ENCODE data around the gene ADAMTSL2.

ADAMTSL2 gene

DNA sequence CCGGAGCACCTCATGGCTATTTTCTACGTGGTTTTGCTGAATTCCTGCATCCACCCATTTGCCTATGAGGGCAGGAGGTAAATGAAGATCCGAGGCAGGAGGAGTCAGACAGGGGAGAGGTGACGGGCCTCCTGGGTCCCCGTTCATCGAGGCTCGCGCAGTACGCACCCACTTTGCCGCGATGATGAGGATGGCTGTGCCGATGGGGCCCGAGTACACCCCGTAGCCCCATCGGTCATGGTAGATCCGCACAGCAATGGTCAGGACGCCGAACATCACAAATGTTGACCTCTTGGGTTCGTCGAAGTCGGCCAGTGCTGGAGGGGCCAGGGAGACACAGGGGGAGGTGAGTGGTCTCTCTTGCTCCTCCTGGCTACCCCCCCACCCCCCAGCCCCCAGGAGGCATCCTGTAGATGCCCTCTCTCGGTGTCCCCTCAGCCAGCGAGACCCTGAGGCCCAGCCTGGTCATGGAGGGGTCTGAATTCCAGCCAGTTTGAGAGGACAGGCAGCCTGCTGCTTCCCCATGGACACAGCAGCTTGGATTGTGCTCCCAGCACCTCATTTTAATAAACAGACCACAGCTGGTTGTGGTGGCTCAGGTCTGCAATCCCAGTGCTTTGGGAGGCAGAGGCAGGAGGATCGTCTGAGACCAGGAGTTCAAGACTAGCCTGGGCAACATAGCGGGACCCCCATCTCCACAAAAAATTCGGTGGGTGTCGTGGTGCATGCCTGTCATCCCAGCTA lies 15.6 kb upstream of the ADAMTSL2 start:
- Histone ChIP-seq H3K36me3 (no peaks in the 10 kb centered on the region), H3K4me1 (ENCODE audit: control insufficient read depth in 1 of 2, insufficient read depth in 1 of 2, low read depth in 1 of 2, low read length in 1 of 2) (no peaks in the 10 kb centered on the region), H3K4me3 (ENCODE audit: low read depth in 1 of 2, low read length in 1 of 2) (no peak overlapping the region), H3K27ac (no peak overlapping the region), H3K27me3 (no peaks in the 10 kb centered on the region), H3K9me3 (no peaks in the 10 kb centered on the region)
- TF ChIP-seq, protein P1, sequence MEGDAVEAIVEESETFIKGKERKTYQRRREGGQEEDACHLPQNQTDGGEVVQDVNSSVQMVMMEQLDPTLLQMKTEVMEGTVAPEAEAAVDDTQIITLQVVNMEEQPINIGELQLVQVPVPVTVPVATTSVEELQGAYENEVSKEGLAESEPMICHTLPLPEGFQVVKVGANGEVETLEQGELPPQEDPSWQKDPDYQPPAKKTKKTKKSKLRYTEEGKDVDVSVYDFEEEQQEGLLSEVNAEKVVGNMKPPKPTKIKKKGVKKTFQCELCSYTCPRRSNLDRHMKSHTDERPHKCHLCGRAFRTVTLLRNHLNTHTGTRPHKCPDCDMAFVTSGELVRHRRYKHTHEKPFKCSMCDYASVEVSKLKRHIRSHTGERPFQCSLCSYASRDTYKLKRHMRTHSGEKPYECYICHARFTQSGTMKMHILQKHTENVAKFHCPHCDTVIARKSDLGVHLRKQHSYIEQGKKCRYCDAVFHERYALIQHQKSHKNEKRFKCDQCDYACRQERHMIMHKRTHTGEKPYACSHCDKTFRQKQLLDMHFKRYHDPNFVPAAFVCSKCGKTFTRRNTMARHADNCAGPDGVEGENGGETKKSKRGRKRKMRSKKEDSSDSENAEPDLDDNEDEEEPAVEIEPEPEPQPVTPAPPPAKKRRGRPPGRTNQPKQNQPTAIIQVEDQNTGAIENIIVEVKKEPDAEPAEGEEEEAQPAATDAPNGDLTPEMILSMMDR (IDR thresholded peaks at IDR 0.05) = no peak

DNA sequence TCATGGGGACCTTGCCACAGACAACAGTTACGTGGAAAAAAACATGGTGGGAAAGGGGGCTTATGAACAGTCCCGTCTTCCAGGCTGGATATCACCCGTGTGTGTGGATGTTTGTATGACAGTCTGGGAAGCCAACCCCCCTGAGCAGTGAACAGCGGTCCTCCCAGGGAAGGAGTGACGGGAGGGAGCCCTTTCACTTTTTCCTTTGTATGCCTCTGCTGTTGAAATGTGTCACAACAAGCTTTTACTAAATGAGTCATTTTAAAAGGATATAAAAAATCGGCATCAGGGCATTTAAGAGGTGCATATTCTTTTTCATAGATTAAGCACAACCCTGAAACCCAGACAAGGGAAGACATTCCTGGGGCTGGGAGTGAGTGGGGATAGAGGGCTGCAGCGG lies 14.8 kb upstream of the ADAMTSL2 start:
- Histone ChIP-seq H3K9me3 (no peaks in the 10 kb centered on the region), H3K27me3 (no peaks in the 10 kb centered on the region), H3K36me3 (no peaks in the 10 kb centered on the region), H3K27ac (no peak overlapping the region), H3K4me1 (ENCODE audit: control insufficient read depth in 1 of 2, insufficient read depth in 1 of 2, low read depth in 1 of 2, low read length in 1 of 2) (no peaks in the 10 kb centered on the region), H3K4me3 (ENCODE audit: low read depth in 1 of 2, low read length in 1 of 2) (no peak overlapping the region)
- TF ChIP-seq, protein P1 (IDR thresholded peaks at IDR 0.05) = no peak

DNA sequence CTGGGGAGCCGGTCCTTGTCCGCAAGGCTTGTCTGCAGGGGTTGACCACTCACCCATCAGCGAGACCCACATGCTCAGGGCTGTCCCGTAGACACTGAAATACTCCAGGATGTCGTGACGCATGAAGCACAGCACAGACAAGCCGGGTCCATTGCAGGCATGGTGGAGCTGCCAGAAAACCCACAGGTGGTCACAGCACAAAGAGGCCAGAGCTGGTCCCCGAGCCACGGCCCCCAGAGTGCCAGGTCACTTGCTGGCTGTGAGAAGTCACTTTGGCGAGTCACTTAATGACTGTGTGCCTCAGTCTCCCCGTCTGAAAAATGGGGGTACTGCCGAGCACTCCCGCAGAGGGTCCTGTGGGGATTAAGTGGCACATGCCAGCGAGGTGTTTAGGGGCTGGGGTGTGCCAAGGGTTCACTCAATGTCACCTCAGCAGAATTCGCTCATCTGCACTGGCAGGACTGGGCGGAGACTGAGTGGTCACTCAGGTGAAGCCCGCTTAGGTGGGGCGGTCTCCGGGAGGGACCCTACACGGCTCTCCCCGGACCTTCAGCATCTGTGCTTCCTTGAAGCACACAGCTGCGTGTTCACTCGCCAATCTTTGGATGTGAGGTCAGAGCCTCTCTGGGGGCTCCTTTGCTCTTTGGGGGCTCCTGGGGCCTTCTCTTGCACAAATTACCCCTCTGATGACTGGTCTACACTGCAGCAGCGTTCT lies 14.2 kb upstream of the ADAMTSL2 start:
- Histone ChIP-seq H3K4me3 (ENCODE audit: low read depth in 1 of 2, low read length in 1 of 2) (no peak overlapping the region), H3K4me1 (ENCODE audit: control insufficient read depth in 1 of 2, insufficient read depth in 1 of 2, low read depth in 1 of 2, low read length in 1 of 2) (no peaks in the 10 kb centered on the region), H3K9me3 (no peaks in the 10 kb centered on the region), H3K36me3 (no peaks in the 10 kb centered on the region), H3K27ac (no peak overlapping the region), H3K27me3 (no peaks in the 10 kb centered on the region)
- TF ChIP-seq, protein P1 (IDR thresholded peaks at IDR 0.05) = no peak

DNA sequence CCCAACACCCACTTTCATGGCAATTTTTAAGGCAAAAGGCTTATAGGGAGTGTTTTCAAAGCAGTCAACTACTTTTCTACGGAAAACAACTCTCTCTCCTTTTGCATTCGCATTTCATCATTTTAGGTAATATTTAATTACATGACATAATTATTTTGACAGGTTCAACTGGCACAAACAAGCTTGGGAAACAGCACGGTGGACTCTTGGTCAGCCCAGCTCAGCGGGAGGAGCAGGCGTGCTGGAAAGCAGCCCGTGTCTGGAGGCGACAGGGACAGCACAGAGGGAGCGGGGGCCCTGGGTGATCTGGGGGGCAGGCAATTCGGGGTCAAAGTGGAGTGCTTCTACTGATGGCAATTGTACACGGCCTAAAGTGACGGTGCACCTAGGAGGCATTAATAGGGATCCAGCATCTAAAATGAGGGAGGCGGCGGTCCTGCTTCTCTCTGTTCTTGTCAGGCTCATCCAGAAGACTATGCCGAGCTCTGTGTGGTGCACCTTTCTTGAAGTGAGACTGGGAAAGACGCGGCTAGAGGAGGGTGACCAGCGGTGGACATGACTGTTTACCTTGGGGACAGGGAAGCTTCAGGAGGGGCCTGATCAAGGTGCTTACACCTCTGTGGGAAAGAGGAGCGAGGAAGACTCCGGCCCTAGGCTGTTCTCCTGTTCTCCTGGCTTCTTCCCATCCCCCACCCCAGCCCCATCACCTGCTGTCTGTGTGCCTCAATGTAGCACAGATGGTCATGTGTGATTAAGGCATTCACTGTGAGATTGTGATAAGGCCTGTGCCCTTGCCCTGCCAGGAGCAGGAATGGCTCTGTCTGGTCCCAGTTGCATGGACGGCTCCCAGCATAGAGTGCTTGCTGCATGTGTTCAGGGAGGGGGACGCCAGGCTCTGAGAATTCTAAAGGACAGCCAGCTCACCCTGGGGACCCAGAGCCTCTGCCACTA lies 13.1 kb upstream of the ADAMTSL2 start:
- Histone ChIP-seq H3K27me3 (peaks cover 5% of the 10 kb centered on the region), H3K4me3 (ENCODE audit: low read depth in 1 of 2, low read length in 1 of 2) (no peak overlapping the region), H3K27ac (no peak overlapping the region), H3K9me3 (no peaks in the 10 kb centered on the region), H3K36me3 (no peaks in the 10 kb centered on the region), H3K4me1 (ENCODE audit: control insufficient read depth in 1 of 2, insufficient read depth in 1 of 2, low read depth in 1 of 2, low read length in 1 of 2) (no peaks in the 10 kb centered on the region)
- TF ChIP-seq, protein P1 (IDR thresholded peaks at IDR 0.05) = no peak

- Histone ChIP-seq H3K9me3 (no peaks in the 10 kb centered on the region), H3K27ac (no peak overlapping the region), H3K36me3 (no peaks in the 10 kb centered on the region), H3K27me3 (peaks cover 14% of the 10 kb centered on the region), H3K4me3 (ENCODE audit: low read depth in 1 of 2, low read length in 1 of 2) (no peak overlapping the region), H3K4me1 (ENCODE audit: control insufficient read depth in 1 of 2, insufficient read depth in 1 of 2, low read depth in 1 of 2, low read length in 1 of 2) (no peaks in the 10 kb centered on the region)
- TF ChIP-seq, protein P1 (IDR thresholded peaks at IDR 0.05) = no peak
Observed at GRCh38 chr9:133522073-133522910, 12.2 kb upstream of the ADAMTSL2 start.
